T-helper 17 cell (primary cell): ENCODE data around the gene CCL3. TPM values are rescaled to one million over a fixed set of nuclear protein-coding genes. Genes with fewer than 3 reads are reported as not detected.
A peak's percentile ranks its signal among the peaks of the same experiment; 100 is the strongest.
"Not testable (repeated sequence)": the region's sequence is repeated elsewhere in the genome, so short reads cannot be mapped to it uniquely, and the experiment has no call there.

Experiments
- ATAC-seq: fragments of 150-1000 bp; cut with Tn5 transposase; 2 replicates; pipeline ENCODE4 v1.10.0; 2021; ENCODE audit warnings: mild to moderate bottlenecking, moderate library complexity
- DNase-seq, 3 donors: peaks; one replicate each; pipeline versions ENCODE4 v3.0.0 to v3.0.0-alpha.2; 2020 to 2021
- H3K9me3 ChIP-seq: one replicate; pipeline ENCODE4 v1.7.0; 2013; ENCODE audit warnings: low read length, mild to moderate bottlenecking; ENCODE audit not compliant: control insufficient read depth, poor library complexity, severe bottlenecking
- H3K27ac Mint-ChIP-seq: one replicate; pipeline ENCODE4 v1.8.0; 2022; ENCODE audit warnings: mild to moderate bottlenecking, moderate library complexity, mixed read lengths
- H3K27me3 Mint-ChIP-seq: one replicate; pipeline ENCODE4 v1.8.0; 2022; ENCODE audit warnings: mixed read lengths
- H3K36me3 Mint-ChIP-seq: one replicate; pipeline ENCODE4 v1.8.0; 2022; ENCODE audit warnings: low read depth, mixed read lengths
- H3K4me1 Mint-ChIP-seq: one replicate; pipeline ENCODE4 v1.8.0; 2022; ENCODE audit warnings: mild to moderate bottlenecking, mixed read lengths
- H3K4me3 Mint-ChIP-seq: one replicate; pipeline ENCODE4 v1.8.0; 2022; ENCODE audit warnings: mild to moderate bottlenecking, moderate library complexity, mixed read lengths
- total RNA-seq, 4 donors: library from RNA in 2 of 4; stranded (reverse) in 2 of 4; gene quantifications; one replicate each; pipeline ENCODE4 v1.2.3 and lab custom pipeline; 2022 to 2026

The CCL3 gene
- total RNA-seq, 2 donors from 2014 or later, result 5.8 to 8.8 TPM

- peaks cover 5% of the 10 kb centered on the region for H3K4me1 Mint-ChIP-seq
- no peak for DNase-seq
- H3K4me3 Mint-ChIP-seq, result no peak overlapping the region
- no peak overlapping the region for H3K27ac Mint-ChIP-seq
- no peak for ATAC-seq
- H3K36me3 Mint-ChIP-seq, result peaks cover 3% of the 10 kb centered on the region
- peaks cover 43% of the 10 kb centered on the region for H3K27me3 Mint-ChIP-seq
- no peaks in the 10 kb centered on the region for H3K9me3 ChIP-seq
Observed at GRCh38 chr17:36088670-36089338, 1.1 kb downstream of the CCL3 start.

DNA sequence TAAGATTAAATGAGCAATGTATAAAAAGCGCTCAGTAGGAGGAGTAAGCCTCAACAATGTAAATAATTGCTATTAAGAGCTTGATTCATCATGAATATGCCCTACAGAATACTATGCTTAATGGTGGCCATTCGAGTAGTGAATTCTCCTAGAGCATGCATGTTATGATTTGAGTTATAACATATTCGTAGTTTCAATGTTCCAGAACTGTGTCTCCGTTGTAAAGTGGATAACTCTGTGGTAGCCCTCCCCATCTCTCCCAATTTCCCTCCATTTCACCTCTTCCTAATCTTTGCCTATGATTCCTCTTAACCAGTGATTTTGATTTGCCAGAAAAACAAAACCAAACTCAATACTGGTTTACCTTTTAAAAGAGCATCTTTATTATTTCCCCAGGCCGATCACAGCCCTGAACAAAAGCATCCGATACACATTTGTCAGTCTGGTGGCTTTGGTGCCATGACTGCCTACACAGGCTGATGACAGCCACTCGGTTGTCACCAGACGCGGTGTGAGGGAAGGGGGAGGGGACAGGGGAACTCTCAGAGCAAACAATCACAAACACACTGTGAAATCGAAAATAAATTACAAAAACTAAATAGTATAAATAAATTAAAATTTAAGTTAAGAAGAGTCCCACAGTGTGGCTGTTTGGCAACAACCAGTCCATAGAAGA, 1.9 kb downstream of the CCL3 start:
- not testable (repeated sequence) for H3K36me3 Mint-ChIP-seq, H3K4me3 Mint-ChIP-seq, DNase-seq, H3K4me1 Mint-ChIP-seq, ATAC-seq, H3K9me3 ChIP-seq, H3K27ac Mint-ChIP-seq
- H3K27me3 Mint-ChIP-seq, result peaks cover 38% of the 10 kb centered on the region

DNA sequence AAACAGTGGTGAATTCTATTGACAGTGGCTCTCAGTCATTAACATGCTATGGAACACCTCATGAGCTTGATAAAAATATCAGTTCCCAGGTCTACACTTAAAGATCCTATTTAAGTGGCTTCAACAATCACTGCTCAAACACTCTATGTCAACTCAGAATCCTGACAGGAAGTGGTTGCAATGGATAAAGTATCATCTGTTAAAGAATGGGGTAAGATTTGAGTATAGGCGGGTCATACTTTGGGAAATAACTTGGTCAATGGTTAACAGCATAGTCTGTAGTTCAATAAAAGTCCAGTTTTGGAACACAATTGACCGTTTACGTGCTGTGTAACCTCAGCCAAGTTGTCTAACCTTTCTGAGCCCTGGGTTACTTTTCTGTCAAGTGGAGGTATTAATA, 2.5 kb downstream of the CCL3 start:
- H3K4me1 Mint-ChIP-seq, H3K9me3 ChIP-seq, DNase-seq, H3K36me3 Mint-ChIP-seq, H3K4me3 Mint-ChIP-seq, ATAC-seq, H3K27ac Mint-ChIP-seq: not testable (repeated sequence)
- H3K27me3 Mint-ChIP-seq, result peaks cover 34% of the 10 kb centered on the region

- Mint-ChIP-seq H3K27ac (no peak overlapping the region), H3K27me3 (peaks cover 34% of the 10 kb centered on the region), H3K4me1 (peaks cover 9% of the 10 kb centered on the region), H3K36me3 (peaks cover 3% of the 10 kb centered on the region), H3K4me3 (no peak overlapping the region)
- ATAC-seq, result no peak
- no peaks in the 10 kb centered on the region for H3K9me3 ChIP-seq
- DNase-seq, result no peak
Observed at GRCh38 chr17:36086791-36087190, 3.2 kb downstream of the CCL3 start.

DNA sequence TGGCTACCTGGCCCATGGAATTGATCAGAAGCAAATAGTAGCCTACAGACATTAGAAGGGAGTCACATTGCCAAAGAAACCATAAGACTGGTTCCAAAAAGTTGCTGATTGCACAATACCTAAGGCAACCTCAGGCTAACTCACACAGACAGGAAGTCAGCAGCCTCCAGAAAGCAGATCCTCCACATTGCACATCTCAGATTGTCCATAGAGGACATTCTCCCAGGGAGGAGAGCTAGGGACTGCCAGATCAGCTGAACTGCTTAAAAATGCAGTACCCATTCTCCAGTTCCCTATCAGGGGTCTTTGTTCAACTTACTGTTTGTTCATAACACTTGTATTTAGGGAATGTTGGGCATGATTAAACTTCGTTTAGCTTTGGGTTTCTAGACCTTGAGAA, 4.2 kb downstream of the CCL3 start:
- peaks cover 3% of the 10 kb centered on the region for H3K36me3 Mint-ChIP-seq
- H3K27ac Mint-ChIP-seq, result no peak overlapping the region
- H3K27me3 Mint-ChIP-seq, result peaks cover 34% of the 10 kb centered on the region
- no peak overlapping the region for H3K4me3 Mint-ChIP-seq
- no peaks in the 10 kb centered on the region for H3K9me3 ChIP-seq
- ATAC-seq (no peak), DNase-seq (no peak)
- H3K4me1 Mint-ChIP-seq, result peaks cover 9% of the 10 kb centered on the region

DNA sequence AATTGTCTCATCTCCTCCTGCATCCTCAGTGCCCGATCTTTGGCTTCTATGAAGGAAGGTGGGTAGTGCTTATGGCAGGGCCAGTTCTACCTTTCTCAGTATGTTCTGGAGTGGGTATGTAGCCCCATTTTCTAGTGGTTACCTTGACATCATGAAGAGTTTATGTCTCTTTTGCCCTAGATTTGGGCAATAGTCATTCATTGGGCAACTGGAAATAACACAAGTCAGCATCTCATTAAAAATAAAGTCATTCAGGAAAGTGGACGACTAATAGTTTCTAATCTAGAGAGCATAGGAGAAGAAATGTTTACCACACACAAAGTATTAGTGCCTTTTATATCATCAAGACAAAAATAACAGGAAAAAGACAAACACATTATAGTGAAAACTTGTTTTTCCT, 6.3 kb downstream of the CCL3 start:
- not testable (repeated sequence) for H3K27ac Mint-ChIP-seq, H3K36me3 Mint-ChIP-seq, DNase-seq, ATAC-seq, H3K4me1 Mint-ChIP-seq, H3K9me3 ChIP-seq, H3K4me3 Mint-ChIP-seq
- H3K27me3 Mint-ChIP-seq, result peaks cover 15% of the 10 kb centered on the region

- H3K9me3 ChIP-seq, H3K4me1 Mint-ChIP-seq, H3K36me3 Mint-ChIP-seq, H3K27me3 Mint-ChIP-seq, H3K4me3 Mint-ChIP-seq, DNase-seq: not testable (repeated sequence)
- peak; percentile 69 for ATAC-seq
- peak overlapping the region; percentile 73 for H3K27ac Mint-ChIP-seq
Observed at GRCh38 chr17:36082482-36083120, 7.3 kb downstream of the CCL3 start.

DNA sequence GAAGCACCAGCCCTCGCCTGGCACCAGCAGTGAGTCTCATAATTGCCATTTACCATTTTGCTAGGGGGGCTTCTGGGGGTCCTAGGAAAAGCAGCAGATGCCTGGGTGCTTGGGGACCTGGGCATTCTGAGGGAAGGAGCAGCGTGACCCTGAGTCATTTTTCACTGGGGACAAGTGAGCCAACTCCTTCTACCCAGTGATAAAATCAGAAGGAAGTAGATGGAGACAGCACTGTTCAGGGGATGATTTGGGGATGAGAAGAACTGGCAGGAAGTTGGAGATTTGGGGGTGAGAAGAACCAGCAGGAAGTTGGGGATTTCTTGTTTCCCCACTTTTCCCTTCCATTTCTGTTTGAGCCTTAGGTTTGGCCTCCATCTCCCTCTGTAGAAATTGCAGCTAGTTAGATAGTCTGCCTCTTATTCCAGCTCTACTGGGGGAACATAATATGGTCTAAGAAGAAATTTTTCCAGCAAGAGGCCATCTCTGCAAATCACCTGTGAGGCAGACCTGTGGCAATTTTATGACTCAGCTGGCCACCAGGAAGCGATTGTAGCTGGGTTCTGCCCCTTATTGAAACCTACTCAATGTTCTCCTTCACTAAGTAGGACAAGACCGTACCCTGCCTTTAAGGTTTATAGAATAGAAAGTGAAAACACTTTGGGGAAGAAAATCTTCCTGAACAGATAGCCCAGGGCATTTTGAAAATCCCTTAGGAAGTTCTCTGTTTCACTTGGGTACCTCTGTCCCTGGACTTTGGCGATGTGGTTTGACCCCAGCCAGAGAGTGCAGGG, 8.1 kb downstream of the CCL3 start:
- ATAC-seq, H3K4me3 Mint-ChIP-seq, H3K4me1 Mint-ChIP-seq, H3K27me3 Mint-ChIP-seq, DNase-seq, H3K9me3 ChIP-seq, H3K36me3 Mint-ChIP-seq: not testable (repeated sequence)
- H3K27ac Mint-ChIP-seq, result peak overlapping the region; percentile 73

- H3K27ac Mint-ChIP-seq, result no peak overlapping the region
- H3K4me3 Mint-ChIP-seq, result no peak overlapping the region
- peaks cover 18% of the 10 kb centered on the region for H3K27me3 Mint-ChIP-seq
- no peak for ATAC-seq
- H3K36me3 Mint-ChIP-seq, result no peaks in the 10 kb centered on the region
- DNase-seq, result no peak
- H3K9me3 ChIP-seq, result no peaks in the 10 kb centered on the region
- H3K4me1 Mint-ChIP-seq, result peaks cover 3% of the 10 kb centered on the region
Observed at GRCh38 chr17:36074365-36074764, 15.6 kb downstream of the CCL3 start.

DNA sequence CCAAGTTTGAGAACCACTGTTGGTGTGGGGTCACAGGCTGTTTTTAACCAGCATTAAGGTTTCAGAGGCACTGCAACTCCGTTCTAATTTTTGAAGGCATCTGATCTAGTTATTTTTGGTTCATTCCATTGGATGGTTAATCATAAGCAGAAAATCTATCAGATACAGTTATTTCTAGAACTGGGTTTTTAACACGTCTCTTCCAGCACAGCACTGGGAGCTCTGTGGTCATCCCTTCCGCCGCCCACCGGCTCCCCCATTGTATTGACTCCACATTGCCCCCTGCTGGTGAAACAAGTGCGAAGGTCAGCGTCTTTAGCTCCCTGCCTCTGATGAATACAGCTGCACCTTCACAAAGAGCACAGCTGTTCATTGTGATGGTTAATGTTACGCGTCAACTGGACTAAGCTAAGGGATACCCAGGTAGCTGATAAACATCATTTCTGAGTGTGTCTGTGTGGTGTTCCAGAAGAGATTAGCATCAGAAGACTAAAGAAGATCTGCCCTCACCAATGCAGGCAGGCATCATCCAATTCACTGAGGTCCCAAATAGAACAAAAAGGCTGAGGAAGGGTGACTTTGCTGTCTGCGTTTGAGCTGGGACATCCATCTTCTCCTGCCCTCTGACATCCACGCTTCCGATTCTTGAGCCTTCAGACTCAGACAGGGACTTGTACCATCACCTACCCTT, 17.4 kb downstream of the CCL3 start:
- ATAC-seq (no peak), DNase-seq (peak in 1 of 3 donors; percentile 24)
- H3K27ac Mint-ChIP-seq, result no peak overlapping the region
- no peaks in the 10 kb centered on the region for H3K9me3 ChIP-seq
- H3K36me3 Mint-ChIP-seq, result no peaks in the 10 kb centered on the region
- peaks cover 3% of the 10 kb centered on the region for H3K4me1 Mint-ChIP-seq
- H3K27me3 Mint-ChIP-seq, result peaks cover 25% of the 10 kb centered on the region
- no peak overlapping the region for H3K4me3 Mint-ChIP-seq

DNA sequence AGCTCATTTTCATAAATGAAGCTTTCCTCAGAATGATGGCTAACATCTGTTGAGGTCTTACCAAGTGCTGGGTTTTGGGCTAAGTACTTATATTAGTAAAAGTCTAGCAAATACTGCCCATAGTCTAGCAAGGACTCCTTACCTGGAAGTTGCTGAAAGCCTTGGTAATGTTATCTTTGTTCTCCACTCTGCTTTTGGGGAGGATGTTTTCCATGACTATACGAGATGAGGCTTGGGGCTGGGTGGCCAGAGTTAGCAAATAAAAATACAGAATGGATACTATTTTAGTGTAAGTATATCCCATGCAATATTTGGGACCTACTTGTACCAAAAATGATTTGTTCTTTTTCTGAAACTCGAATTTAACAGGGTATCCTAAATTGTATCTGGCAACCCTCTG, 18.2 kb downstream of the CCL3 start:
- Mint-ChIP-seq H3K4me3 (no peak overlapping the region), H3K27ac (no peak overlapping the region), H3K27me3 (peaks cover 25% of the 10 kb centered on the region), H3K36me3 (no peaks in the 10 kb centered on the region), H3K4me1 (peaks cover 3% of the 10 kb centered on the region)
- no peak for ATAC-seq
- H3K9me3 ChIP-seq, result no peaks in the 10 kb centered on the region
- no peak for DNase-seq

- DNase-seq, result no peak
- no peaks in the 10 kb centered on the region for H3K9me3 ChIP-seq
- Mint-ChIP-seq H3K4me3 (no peak overlapping the region), H3K27me3 (peaks cover 25% of the 10 kb centered on the region), H3K4me1 (peaks cover 3% of the 10 kb centered on the region), H3K27ac (no peak overlapping the region), H3K36me3 (no peaks in the 10 kb centered on the region)
- ATAC-seq, result no peak
Observed at GRCh38 chr17:36070427-36070826, 19.5 kb downstream of the CCL3 start.

DNA sequence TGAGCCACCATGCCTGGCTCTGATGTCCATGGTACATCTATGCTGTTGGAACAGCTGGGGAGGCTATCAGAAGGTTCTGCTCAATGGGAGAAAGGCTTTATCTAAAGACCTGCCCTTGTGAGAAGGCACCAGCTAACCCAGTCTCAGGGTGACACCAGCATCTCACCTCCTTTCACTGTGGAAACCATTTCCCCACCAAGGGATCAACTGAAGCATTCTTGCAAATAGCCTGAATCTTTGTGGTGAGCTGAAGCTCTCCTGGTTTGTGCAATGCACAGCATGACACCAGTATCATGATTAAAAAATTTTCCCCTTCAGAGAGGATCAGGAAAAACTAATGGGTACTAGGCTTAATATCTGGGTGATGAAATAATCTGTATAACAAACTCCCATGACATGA, 20.8 kb downstream of the CCL3 start:
- ATAC-seq (no peak), DNase-seq (no peak)
- Mint-ChIP-seq H3K36me3 (no peaks in the 10 kb centered on the region), H3K4me3 (no peak overlapping the region), H3K27me3 (peaks cover 24% of the 10 kb centered on the region), H3K27ac (no peak overlapping the region), H3K4me1 (peaks cover 3% of the 10 kb centered on the region)
- no peaks in the 10 kb centered on the region for H3K9me3 ChIP-seq
